GM21390 (cell line): Measurements from ENCODE around the gene AARSD1.
"Not testable (repeated sequence)": the region's sequence is repeated elsewhere in the genome, so short reads cannot be mapped to it uniquely, and the experiment has no call there.

Experiments used
- ATAC-seq: cut with Tn5 transposase; IDR thresholded peaks from one replicate; pipeline ENCODE4 v1.9.1; 2021; ENCODE audit not compliant: unreplicated experiment

The AARSD1 gene

DNA sequence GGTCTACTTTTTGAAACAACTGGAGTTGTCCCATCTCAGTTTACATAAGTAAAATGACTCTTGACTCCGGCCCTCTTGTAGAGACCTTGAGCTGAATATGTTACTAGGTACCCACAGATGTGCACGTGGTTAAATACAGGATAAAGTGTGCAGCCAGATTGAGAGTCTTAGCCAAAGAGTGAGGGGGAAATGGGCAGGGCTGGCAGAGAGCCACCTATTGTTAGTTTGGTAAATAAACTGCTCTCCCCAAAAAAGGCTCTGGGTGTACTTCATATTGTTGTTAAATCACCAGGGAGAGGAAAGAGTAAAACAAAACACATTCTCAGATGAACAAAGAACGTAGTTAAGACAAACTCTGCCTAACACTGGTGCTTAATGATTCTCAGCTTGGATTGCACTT, 43.3 kb downstream of the AARSD1 start:
- no peak for ATAC-seq

DNA sequence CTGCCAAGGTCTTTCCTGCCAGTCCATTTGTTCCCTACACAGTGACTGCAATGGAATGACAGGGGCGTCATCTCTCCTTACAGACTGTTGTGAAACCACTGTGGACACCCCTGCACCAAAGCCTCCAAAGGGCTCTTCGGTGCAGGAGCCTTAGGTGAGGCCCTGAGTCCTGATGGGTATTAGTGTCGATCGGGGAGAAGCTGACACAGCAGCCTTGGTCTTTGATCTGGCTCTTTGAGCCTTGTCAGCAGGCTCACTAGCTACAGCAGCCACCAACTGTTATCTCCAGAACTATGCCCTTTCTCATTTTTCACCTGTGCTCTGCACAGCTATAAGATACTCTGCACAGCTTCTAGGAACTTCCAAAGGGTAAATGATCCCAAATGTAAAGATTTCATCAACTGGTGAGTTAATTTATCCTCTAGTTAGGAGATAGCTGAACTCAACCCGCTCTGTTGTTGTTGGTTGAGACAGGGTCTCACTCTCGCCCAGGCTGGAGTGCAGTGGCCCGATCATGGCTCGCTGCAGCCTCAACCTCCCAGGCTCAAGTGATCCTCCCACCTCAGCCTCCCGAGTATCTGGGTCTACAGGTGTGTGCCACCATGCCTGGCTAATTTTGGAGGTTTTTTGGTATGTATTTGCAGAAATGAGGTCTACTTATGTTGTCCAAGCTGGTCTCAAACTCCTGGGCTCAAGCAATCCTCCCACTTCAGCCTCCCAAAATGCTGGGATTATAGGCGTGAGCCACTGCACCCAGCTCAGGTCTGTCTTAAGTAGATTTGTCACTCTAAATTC, 44.0 kb downstream of the AARSD1 start:
- ATAC-seq = no peak

DNA sequence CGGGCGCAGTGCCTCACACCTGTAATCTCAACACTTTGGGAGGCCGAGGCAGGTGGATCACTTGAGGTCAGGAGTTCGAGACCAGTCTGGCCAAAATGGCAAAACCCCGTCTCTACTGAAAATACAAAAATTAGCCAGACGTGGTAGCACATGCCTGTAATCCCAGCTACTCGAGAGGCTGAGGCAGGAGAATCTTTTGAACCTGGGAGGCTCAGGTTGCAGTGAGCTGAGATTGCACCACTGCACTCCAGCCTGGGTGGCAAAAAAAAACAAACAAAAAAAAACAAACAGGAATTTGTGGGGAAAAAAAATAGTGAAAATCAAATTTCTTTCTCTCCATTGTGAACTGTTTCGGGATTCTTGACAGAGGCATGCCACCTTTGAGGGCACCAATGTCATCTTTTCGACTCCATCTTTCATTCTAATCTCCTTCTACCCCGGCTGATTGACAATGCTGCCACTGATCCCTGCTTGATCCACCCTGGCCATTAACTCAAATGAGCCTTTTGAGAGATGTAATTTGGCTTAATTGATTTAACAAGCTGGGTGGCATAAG, 44.7 kb downstream of the AARSD1 start:
- ATAC-seq = not testable (repeated sequence)

DNA sequence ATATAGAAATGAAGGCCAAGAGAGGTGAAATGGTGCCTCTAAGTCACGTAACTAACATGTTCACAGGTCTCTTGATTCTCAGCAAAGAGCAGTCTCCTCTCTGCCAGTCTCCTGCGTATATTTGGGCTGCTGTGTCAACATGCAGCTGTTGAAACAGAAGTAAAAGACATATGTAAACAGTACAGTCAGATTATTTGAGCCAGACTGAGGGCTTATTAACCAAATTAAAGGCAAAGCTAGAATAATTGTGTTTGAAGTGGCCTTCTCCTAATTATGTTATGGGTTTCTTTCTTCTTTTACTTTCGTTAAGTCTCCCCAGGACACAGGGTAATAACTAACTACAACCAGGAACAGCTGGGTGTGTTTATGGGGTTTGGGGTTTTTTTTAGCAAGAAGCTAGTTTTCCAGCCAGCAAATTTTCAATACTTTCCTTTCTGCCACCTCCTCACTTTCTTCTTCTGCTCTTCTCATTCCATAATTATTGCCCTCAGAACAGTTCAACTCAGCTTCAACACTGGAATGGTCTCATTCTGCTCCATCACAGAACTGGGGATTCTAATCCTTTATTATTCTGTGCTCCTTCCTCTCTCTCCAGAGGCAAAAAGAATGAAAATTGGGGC, 45.2 kb downstream of the AARSD1 start:
- ATAC-seq = no peak

DNA sequence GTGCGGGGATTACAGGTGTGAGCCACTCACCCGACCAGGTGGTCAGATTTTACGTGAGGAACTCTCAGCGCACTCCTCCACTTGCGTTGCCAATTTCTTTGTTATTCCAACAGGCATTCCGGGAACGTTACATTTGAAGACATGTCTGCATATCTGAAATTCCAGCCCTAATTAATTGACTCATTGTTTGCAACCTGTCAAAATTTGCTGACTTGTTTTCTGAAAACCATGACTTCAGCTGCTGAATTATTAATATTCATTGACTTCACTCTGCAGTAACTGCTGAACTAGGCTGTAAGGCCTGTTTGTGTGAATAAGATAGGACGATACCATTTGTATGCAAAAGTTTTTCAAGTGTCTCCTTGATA, 47.0 kb downstream of the AARSD1 start:
- ATAC-seq = no peak

DNA sequence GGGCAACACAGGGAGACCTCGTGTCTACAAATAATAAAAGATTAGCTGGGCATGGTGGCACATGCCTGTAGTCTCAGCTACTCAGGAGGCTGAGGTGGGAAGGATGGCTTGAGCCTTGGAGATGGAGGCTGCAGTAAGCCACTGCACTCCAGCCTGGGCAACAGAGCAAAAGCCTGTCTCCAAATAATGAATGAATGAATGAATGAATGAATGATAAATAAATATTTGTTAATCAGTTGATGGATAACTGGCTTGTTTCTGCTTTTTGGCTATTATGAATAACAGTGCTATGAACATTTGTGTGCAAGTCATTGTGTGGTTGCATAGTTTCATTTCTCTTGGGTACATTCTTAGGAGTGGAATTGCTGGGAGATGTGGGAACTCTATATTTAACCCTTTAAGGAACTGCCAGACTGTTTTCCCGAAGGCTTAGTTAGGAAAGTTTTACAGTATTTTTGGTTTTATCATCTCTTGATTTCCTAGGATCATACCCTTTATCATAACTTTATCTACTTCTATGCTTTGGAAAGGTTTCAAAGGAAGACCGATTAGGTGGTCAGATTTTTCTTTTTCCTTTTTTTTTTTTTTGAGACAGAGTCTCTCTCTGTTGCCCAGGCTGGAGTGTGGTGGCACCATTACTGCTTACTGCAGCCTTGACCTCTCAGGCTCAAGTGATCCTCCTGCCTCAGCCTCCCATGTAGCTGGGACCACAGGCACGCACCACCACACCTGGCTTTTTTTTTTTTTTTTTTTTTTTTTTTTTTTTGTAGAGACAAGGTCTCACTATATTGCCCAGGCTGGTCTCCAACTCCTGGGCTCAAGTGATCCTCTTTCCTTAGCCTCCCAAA, 47.6 kb downstream of the AARSD1 start:
- ATAC-seq = not testable (repeated sequence)

DNA sequence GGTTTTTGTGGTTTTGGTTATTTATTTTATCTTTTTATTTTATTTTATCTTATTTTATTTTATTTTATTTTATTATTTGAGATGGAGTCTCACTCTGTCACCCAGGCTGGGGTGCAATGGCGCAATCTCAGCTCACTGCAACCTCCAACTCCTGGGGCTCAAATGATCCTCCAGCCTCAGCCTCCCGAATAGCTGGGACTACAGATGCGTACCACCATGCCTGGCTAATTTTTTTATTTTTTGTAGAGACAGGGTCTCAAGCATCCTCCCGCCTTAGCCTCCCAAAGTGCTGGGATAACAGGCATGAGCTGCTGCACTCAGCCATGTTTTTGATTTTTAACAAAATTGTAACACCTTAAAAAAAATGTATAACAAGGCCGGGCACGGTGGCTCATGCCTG, 49.0 kb downstream of the AARSD1 start:
- ATAC-seq = not testable (repeated sequence)

DNA sequence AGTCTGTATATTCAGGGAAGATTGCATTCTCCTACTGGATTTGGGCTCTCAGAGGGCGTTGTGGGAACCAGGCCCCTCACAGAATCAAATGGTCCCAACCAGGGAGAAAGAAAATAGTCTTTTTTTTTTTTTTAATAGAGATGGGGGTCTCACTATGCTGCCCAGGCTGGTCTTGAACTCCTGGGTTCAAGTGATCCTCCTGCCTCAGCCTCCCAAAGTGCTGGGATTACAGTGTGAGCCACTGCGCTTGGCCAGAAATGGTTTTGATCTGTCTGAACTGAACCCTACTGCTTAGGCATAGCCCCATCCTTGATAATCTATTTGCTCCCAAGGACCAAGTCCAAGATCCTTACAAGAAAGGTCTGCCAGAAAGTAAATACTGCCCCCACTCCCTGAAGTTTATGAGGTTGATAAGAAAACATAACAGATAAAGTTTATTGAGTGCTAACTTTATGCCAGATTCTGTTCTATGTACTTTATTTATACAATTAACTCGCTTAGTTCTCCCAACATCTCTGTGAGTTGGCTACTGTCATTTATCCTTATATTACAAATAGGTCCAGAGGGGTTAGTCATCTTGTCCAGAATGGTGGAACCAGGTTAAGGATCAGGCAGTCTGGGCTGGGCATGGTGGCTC, 50.2 kb downstream of the AARSD1 start:
- ATAC-seq = no peak

DNA sequence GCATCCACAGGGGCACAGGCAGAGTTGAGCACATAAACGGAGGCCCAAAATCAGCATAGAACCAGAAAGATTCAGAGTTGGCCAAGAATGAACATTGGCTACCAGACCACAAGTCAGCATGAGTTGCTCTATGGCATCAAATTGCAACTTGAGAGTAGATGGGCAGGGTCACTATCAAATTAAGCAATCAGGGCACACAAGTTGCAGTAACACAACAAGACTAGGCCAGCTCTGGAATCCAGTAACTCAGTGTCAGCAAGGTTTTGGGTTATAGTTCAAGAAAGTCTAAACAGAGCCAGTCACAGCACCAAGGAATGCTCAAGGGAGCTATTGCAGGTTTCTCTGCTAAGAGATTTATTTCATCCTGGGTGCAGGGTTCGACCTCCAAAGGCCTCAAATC, 50.7 kb downstream of the AARSD1 start:
- ATAC-seq = no peak

DNA sequence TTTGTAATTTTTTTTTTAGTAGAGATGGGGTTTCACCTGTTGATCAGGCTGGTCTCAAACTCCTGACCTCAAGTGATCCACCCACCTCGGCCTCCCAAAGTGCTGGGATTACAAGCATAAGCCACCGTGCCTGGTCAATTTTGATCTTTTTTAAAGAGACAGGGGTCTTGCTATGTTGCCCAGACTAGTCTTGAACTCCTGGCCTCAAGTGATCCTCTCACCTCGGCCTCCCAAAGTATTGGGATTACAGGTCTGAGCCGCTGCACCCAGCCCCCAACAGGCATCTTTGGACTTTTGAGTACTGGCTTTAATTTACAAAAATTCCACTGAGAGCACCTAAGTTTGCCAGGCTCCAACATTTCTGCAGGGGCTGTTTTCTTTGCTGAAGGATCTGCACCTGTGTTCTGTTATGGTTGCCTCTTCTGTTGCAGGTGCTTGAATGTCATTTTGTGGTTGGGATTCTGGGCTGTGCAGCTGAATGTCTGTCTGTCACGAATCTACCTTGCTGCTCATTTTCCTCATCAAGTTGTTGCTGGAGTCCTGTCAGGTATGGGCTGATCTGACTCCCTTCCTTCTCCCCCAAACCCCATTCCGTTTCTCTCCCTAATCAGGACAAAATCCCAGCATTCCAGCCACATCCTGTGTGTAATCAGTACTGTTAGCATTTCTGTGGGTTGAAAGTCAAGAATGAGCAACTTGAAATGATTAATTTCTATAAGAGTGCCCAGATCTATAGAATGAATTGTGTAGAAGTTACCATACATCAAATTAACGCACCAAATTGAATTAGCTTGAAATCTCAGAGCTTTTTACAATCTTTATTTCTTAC, 55.2 kb downstream of the AARSD1 start:
- ATAC-seq = no peak

DNA sequence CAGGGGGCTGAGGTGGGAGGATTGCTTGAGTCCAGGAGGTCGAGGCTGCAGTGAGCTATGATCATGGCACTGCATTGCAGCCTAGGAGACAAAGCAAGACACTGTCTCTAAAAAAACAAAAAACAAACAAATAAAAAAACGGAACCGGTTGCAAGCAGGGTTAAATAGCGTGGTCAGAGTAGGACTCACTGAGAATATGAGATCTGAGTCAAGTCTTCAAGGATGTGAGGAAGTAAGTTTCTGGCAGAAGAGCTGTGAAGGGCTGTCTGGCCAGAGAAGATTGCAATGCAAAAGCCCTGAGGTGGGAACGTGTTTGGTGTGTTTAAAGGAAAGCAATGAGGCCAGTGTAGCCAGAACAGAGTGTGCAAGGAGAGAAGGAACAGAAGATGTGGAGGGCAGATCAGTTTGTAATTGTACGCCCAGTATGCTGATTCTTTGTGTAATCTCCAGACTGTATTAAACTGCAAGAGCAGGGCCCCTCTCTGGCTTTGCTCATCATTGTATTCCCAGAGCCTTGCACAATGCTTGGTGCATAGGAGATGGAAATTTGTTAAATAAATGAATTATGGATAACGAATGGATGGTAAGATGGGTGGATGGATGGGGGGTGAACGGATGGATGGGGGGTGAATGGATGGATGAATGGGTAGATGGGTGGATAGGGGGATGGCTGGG, 57.3 kb downstream of the AARSD1 start:
- ATAC-seq = no peak

DNA sequence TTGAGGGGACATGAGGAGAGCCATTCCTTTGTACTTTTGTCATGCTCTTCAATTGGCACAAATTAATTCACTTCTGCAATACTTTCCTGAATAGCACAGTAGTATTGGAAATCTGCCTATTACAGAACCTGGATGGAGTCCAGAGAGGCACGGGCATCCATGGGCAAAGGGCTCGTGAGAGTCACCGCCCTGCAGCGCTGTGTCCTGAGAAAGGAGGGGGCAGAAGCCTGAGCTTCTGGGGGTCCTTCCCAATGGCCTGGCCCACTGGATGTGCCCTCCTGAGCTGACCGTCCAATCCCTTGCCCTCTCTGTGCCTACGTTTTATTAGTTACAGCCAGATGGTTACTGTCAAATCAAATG, 60.2 kb downstream of the AARSD1 start:
- ATAC-seq = no peak

DNA sequence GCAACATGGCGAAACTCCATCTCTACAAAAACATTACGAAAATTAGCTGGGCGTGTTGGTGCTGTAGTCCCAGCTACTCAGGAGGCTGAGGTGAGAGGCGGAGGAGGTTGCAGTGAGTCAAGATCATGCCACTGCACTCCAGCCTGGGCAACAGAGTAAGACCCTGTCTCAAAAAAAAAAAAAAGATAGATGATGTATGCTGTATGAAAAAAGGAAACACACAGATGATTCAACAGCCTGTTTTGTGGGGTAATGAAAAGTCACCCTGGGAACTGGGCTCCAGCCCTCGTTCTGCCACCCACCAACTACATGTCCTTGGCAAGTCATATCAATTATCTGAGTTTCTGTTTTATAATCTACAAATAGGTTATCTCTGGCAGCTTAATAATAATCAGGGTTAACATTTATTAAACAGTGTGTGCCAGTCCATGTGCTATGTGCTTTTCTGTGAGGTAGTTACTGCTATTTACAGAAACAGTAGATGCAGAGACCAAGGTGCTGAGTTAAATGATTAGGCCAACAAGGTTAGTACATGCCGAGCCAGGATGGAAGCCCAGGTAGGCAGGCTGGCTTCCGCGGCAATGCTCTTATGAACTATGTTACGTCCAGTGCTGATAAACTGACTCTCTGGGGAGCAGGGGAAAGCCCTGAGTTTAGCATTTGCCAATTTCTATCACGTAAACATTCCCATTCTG, 62.6 kb downstream of the AARSD1 start:
- ATAC-seq = no peak
